Loucy (cell line): ENCODE data around the gene FAM89B.

Experiments
- H2AFZ ChIP-seq: fragments of 200-600 bp; sonication (generic); 2 replicates; pipeline ENCODE4 v1.6.0; 2016; ENCODE audit warnings: antibody characterized with exemption, mild to moderate bottlenecking, low read length, moderate library complexity
- H3F3A ChIP-seq: fragments of 200-600 bp; 2 replicates; pipeline ENCODE4 v1.6.0; 2016; ENCODE audit warnings: antibody characterized with exemption, low read depth, mild to moderate bottlenecking
- H3K27me3 ChIP-seq: fragments of 200-600 bp; sonication (generic); 2 replicates; pipeline ENCODE4 v1.6.1; 2014; ENCODE audit warnings: low read length, mild to moderate bottlenecking; ENCODE audit not compliant: insufficient read depth, poor library complexity, severe bottlenecking
- H3K36me3 ChIP-seq: fragments of 200-600 bp; sonication (generic); 2 replicates; pipeline ENCODE4 v1.6.1; 2016; ENCODE audit warnings: low read length; ENCODE audit not compliant: insufficient read depth
- H3K4me1 ChIP-seq: fragments of 200-600 bp; sonication (generic); 2 replicates; pipeline ENCODE4 v1.5.1; 2014; ENCODE audit warnings: low read length, mild to moderate bottlenecking; ENCODE audit not compliant: insufficient read depth, poor library complexity, severe bottlenecking
- H3K4me2 ChIP-seq: fragments of 200-600 bp; sonication (generic); 2 replicates; pipeline ENCODE4 v1.6.0; 2014; ENCODE audit warnings: antibody characterized with exemption, low read length, low read depth, mild to moderate bottlenecking; ENCODE audit not compliant: poor library complexity, severe bottlenecking
- H3K4me3 ChIP-seq: fragments of 200-600 bp; sonication (generic); 2 replicates; pipeline ENCODE4 v1.5.1; 2014; ENCODE audit warnings: low read length, mild to moderate bottlenecking, mixed read lengths; ENCODE audit not compliant: poor library complexity, severe bottlenecking
- H3K79me2 ChIP-seq: fragments of 200-600 bp; sonication (generic); 2 replicates; pipeline ENCODE4 v1.6.1; 2014; ENCODE audit warnings: low read length; ENCODE audit not compliant: insufficient read depth
- H3K9ac ChIP-seq: fragments of 200-600 bp; sonication (generic); 2 replicates; pipeline ENCODE4 v1.6.0; 2014; ENCODE audit warnings: mild to moderate bottlenecking, low read depth, low read length, moderate library complexity; ENCODE audit not compliant: poor library complexity, severe bottlenecking
- H3K9me2 ChIP-seq: fragments of 200-600 bp; sonication (generic); replicated peaks from 2 replicates; pipeline ENCODE4 v1.6.1; 2016; ENCODE audit warnings: low read depth, low read length, mixed read lengths
- H3K9me3 ChIP-seq: fragments of 200-600 bp; sonication (generic); 2 replicates; pipeline ENCODE4 v1.6.1; 2014; ENCODE audit warnings: mild to moderate bottlenecking, antibody characterized with exemption, low read length, low read depth; ENCODE audit not compliant: insufficient read depth
- H4K20me1 ChIP-seq: fragments of 200-600 bp; sonication (generic); 2 replicates; pipeline ENCODE4 v1.6.0; 2014; ENCODE audit warnings: antibody characterized with exemption, low read length, mild to moderate bottlenecking; ENCODE audit not compliant: insufficient read depth, poor library complexity, severe bottlenecking
- EZH2phosphoT487 ChIP-seq: fragments of 200-600 bp; IDR thresholded peaks from 2 replicates; pipeline ENCODE4 v1.6.1; 2018; ENCODE audit warnings: antibody characterized with exemption, mild to moderate bottlenecking, moderate library complexity, borderline replicate concordance
- TF ChIP-seq, protein P1 (sequence below): fragments of 200-600 bp; sonication (generic); conservative IDR thresholded peaks from 2 replicates; pipeline ENCODE4 v1.5.1; 2014; ENCODE audit warnings: mild to moderate bottlenecking, antibody characterized with exemption, low read length

Gene FAM89B

GRCh38 chr11:65546217-65546958 is 25.9 kb upstream of the FAM89B start:
- Histone ChIP-seq H3K4me1 (peaks cover 27% of the 10 kb centered on the region), H4K20me1 (no peaks in the 10 kb centered on the region), H3K9me3 (no peaks in the 10 kb centered on the region), H3K27me3 (no peaks in the 10 kb centered on the region), H3F3A (peaks cover 7% of the 10 kb centered on the region; the same call in 1 of the 2 replicates), H3K9ac (peak overlapping the region; percentile 60), H3K4me3 (peak overlapping the region; percentile 67), H2AFZ (peak overlapping the region; percentile 65; the same call in 1 of the 2 replicates), H3K79me2 (no peaks in the 10 kb centered on the region), H3K9me2 (no peaks in the 10 kb centered on the region), H3K4me2 (peak overlapping the region; percentile 71), H3K36me3 (no peaks in the 10 kb centered on the region)
- TF ChIP-seq, protein P1, sequence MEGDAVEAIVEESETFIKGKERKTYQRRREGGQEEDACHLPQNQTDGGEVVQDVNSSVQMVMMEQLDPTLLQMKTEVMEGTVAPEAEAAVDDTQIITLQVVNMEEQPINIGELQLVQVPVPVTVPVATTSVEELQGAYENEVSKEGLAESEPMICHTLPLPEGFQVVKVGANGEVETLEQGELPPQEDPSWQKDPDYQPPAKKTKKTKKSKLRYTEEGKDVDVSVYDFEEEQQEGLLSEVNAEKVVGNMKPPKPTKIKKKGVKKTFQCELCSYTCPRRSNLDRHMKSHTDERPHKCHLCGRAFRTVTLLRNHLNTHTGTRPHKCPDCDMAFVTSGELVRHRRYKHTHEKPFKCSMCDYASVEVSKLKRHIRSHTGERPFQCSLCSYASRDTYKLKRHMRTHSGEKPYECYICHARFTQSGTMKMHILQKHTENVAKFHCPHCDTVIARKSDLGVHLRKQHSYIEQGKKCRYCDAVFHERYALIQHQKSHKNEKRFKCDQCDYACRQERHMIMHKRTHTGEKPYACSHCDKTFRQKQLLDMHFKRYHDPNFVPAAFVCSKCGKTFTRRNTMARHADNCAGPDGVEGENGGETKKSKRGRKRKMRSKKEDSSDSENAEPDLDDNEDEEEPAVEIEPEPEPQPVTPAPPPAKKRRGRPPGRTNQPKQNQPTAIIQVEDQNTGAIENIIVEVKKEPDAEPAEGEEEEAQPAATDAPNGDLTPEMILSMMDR = no peak
- TF ChIP-seq EZH2phosphoT487 = no peak

- Histone ChIP-seq H3K9me2 (no peaks in the 10 kb centered on the region), H3K79me2 (no peaks in the 10 kb centered on the region), H2AFZ (no peak overlapping the region), H3K9ac (peak overlapping the region; percentile 52), H3K27me3 (no peaks in the 10 kb centered on the region), H3F3A (peaks cover 4% of the 10 kb centered on the region; the same call in 1 of the 2 replicates), H3K4me3 (peak overlapping the region; percentile 67), H4K20me1 (no peaks in the 10 kb centered on the region), H3K4me2 (peak overlapping the region; percentile 71), H3K36me3 (no peaks in the 10 kb centered on the region), H3K4me1 (peaks cover 31% of the 10 kb centered on the region), H3K9me3 (no peaks in the 10 kb centered on the region)
- TF ChIP-seq, protein P1 = no peak
- TF ChIP-seq EZH2phosphoT487 = no peak
Measured at GRCh38 chr11:65547446-65548125, 24.8 kb upstream of the FAM89B start.

DNA sequence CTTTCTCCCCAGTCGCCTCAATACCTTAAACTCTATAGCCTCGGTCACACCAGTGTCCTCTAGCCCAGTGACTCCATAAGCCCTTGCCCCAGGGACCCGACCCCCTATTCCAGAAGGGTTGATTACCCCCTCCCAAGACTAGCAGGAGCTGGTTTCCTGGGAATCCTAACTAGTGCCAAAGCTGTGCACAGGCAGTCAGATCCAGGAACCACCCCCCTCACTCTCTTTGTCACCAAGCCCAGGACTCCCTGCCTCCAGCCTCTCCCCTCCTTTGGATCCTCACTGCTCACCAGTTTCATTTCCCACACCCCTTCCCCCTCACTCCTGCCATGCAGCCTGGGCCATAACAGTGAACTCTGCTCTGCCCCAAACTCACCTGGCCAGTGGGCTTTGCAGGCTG is 23.9 kb upstream of the FAM89B start:
- no peaks in the 10 kb centered on the region for H4K20me1 ChIP-seq
- no peak overlapping the region for H3K4me3 ChIP-seq
- H3K27me3 ChIP-seq = no peaks in the 10 kb centered on the region
- no peaks in the 10 kb centered on the region for H3K9me2 ChIP-seq
- TF ChIP-seq EZH2phosphoT487 = no peak
- TF ChIP-seq, protein P1 = no peak
- peaks cover 4% of the 10 kb centered on the region; the same call in 1 of the 2 replicates for H3F3A ChIP-seq
- H3K79me2 ChIP-seq = no peaks in the 10 kb centered on the region
- no peak overlapping the region for H3K4me2 ChIP-seq
- no peak overlapping the region for H2AFZ ChIP-seq
- no peaks in the 10 kb centered on the region for H3K9me3 ChIP-seq
- H3K4me1 ChIP-seq = peaks cover 39% of the 10 kb centered on the region
- no peak overlapping the region for H3K9ac ChIP-seq
- no peaks in the 10 kb centered on the region for H3K36me3 ChIP-seq
